Measurements from ENCODE around the gene CAMSAP2.

CAMSAP2 gene

GRCh38 chr1:200897259-200897658 is 158.6 kb downstream of the CAMSAP2 start:
- DNase-seq (ENCODE audit: low read depth in 2 of 2): no peak

GRCh38 chr1:200899015-200899386 is 160.3 kb downstream of the CAMSAP2 start:
- DNase-seq (ENCODE audit: low read depth in 2 of 2): no peak

- DNase-seq (ENCODE audit: low read depth in 2 of 2): no peak
Measured at GRCh38 chr1:200899451-200899915, 160.8 kb downstream of the CAMSAP2 start.

GRCh38 chr1:200899954-200900867 is 161.5 kb downstream of the CAMSAP2 start:
- DNase-seq (ENCODE audit: low read depth in 2 of 2): no peak

- no peak for DNase-seq (ENCODE audit: low read depth in 2 of 2)
Measured at GRCh38 chr1:200900877-200901276, 162.2 kb downstream of the CAMSAP2 start.

GRCh38 chr1:200901350-200901749 is 162.7 kb downstream of the CAMSAP2 start:
- DNase-seq (ENCODE audit: low read depth in 2 of 2): no peak

- DNase-seq (ENCODE audit: low read depth in 2 of 2): no peak
Measured at GRCh38 chr1:200901796-200902444, 163.2 kb downstream of the CAMSAP2 start.

- no peak for DNase-seq (ENCODE audit: low read depth in 2 of 2)
Measured at GRCh38 chr1:200903793-200904192, 165.1 kb downstream of the CAMSAP2 start.

- DNase-seq (ENCODE audit: low read depth in 2 of 2): no peak
Measured at GRCh38 chr1:200904772-200905171, 166.1 kb downstream of the CAMSAP2 start.

GRCh38 chr1:200905411-200906052 is 166.8 kb downstream of the CAMSAP2 start:
- DNase-seq (ENCODE audit: low read depth in 2 of 2): peak; percentile 31 to 44

GRCh38 chr1:200906491-200906890 is 167.8 kb downstream of the CAMSAP2 start:
- DNase-seq (ENCODE audit: low read depth in 2 of 2): no peak

- no peak for DNase-seq (ENCODE audit: low read depth in 2 of 2)
Measured at GRCh38 chr1:200907611-200908097, 169.0 kb downstream of the CAMSAP2 start.

- no peak for DNase-seq (ENCODE audit: low read depth in 2 of 2)
Measured at GRCh38 chr1:200908191-200908868, 169.6 kb downstream of the CAMSAP2 start.

- DNase-seq (ENCODE audit: low read depth in 2 of 2): no peak
Measured at GRCh38 chr1:200909071-200909470, 170.4 kb downstream of the CAMSAP2 start.

GRCh38 chr1:200909757-200910239 is 171.1 kb downstream of the CAMSAP2 start:
- DNase-seq (ENCODE audit: low read depth in 2 of 2): no peak

Data from stimulated activated CD4-positive, alpha-beta T cell treated with anti-CD3 and anti-CD28 coated beads, Interleukin-15, amount 100 ng/mL, for 48 hours (primary cell).